NCI-H82 treated with DMSO at 0.1 percent for 48 hours (cell line): ENCODE measurements around the gene RPL11.
"Not testable (repeated sequence)": the region's sequence is repeated elsewhere in the genome, so short reads cannot be mapped to it uniquely, and the experiment has no call there.

Experiments used
- DNase-seq: peaks from one replicate; lab custom pipeline; 2025; ENCODE audit not compliant: unreplicated experiment; lab: John Stamatoyannopoulos, UW

The RPL11 gene

GRCh38 chr1:23684415-23684814 lies 7.2 kb upstream of the RPL11 start:
- no peak for DNase-seq

- not testable (repeated sequence) for DNase-seq
Measured at GRCh38 chr1:23685197-23685596, 6.4 kb upstream of the RPL11 start.

GRCh38 chr1:23687680-23688079 lies 3.9 kb upstream of the RPL11 start:
- DNase-seq, result not testable (repeated sequence)

- DNase-seq, result not testable (repeated sequence)
Measured at GRCh38 chr1:23688281-23688680, 3.3 kb upstream of the RPL11 start.

GRCh38 chr1:23692308-23692871 lies 784 bp downstream of the RPL11 start:
- no peak for DNase-seq

- DNase-seq, result no peak
Measured at GRCh38 chr1:23693599-23693998, 2.0 kb downstream of the RPL11 start.

- DNase-seq, result no peak
Measured at GRCh38 chr1:23694371-23694770, 2.8 kb downstream of the RPL11 start.

- no peak for DNase-seq
Measured at GRCh38 chr1:23695667-23696066, 4.1 kb downstream of the RPL11 start.

GRCh38 chr1:23696335-23696989 lies 4.9 kb downstream of the RPL11 start:
- DNase-seq, result no peak

- no peak for DNase-seq
Measured at GRCh38 chr1:23698466-23698865, 6.9 kb downstream of the RPL11 start.

- no peak for DNase-seq
Measured at GRCh38 chr1:23699280-23700179, 7.9 kb downstream of the RPL11 start.

GRCh38 chr1:23701310-23701709 lies 9.7 kb downstream of the RPL11 start:
- DNase-seq, result no peak

GRCh38 chr1:23701996-23702395 lies 10.4 kb downstream of the RPL11 start:
- DNase-seq, result no peak

- no peak for DNase-seq
Measured at GRCh38 chr1:23704834-23705495, 13.4 kb downstream of the RPL11 start.

- DNase-seq, result no peak
Measured at GRCh38 chr1:23709229-23709628, 17.6 kb downstream of the RPL11 start.

GRCh38 chr1:23718482-23718881 lies 26.9 kb downstream of the RPL11 start:
- DNase-seq, result peak; percentile 78

- DNase-seq, result no peak
Measured at GRCh38 chr1:23719162-23719820, 27.7 kb downstream of the RPL11 start.

- DNase-seq, result no peak
Measured at GRCh38 chr1:23720256-23720995, 28.8 kb downstream of the RPL11 start.

GRCh38 chr1:23722652-23723051 lies 31.0 kb downstream of the RPL11 start:
- DNase-seq, result no peak

GRCh38 chr1:23726686-23727085 lies 35.1 kb downstream of the RPL11 start:
- no peak for DNase-seq
